HepG2 (cell line): ENCODE measurements around the gene ADGRF5. TPM values are rescaled to one million over a fixed set of nuclear protein-coding genes. Genes with fewer than 3 reads are reported as not detected.

ENCODE experiments used
- NFKBIZ ChIP-seq: IDR thresholded peaks from 2 replicates; pipeline ENCODE4 v1.6.1; 2018; ENCODE audit warnings: missing genetic modification reagents, missing compliant biosample characterization
- PCBP2 ChIP-seq: fragments of 200-400 bp; formaldehyde crosslinking; optimal IDR thresholded peaks from 2 replicates; pipeline ENCODE3; 2018; ENCODE audit warnings: low read length, low read depth; ENCODE audit not compliant: poor library complexity, severe bottlenecking
- SIN3A ChIP-seq: IDR thresholded peaks from 2 replicates; pipeline ENCODE4 v1.6.1; 2011; ENCODE audit warnings: low read depth, mild to moderate bottlenecking, control low read depth, low read length, borderline replicate concordance
- ZNF33B ChIP-seq: sonication (generic); formaldehyde crosslinking; IDR thresholded peaks from 2 replicates; pipeline ENCODE4 v1.5.1; 2020; ENCODE audit warnings: mild to moderate bottlenecking, missing genetic modification reagents
- polyA plus RNA-seq, 8 experiments: library from polyadenylated mRNA; depleted of rRNA in 3 of 8; stranded (reverse) in 7 of 8; unstranded in 1 of 8; fragments of >200 nt; fragmentation: Illumina TruSeq in 4 of 8; extraction: Trizol in 4 of 8; gene quantifications; 2 replicates each; pipeline versions ENCODE4 v1.2.1 to v1.2.3, GENCODE V29; 2011 to 2016; ENCODE audit warnings: low read depth in 4 of 8, missing spikeins in 1 of 8, mixed read lengths in 1 of 8; ENCODE audit not compliant: insufficient read depth in 1 of 8
- total RNA-seq, 5 experiments: library from RNA; depleted of rRNA; stranded (reverse); fragments of >200 nt; fragmentation: Illumina TruSeq; extraction: Trizol; gene quantifications; 2 replicates each; pipeline ENCODE4 v1.2.3, GENCODE V29; 2016; ENCODE audit warnings: low read depth in 1 of 5
- TF ChIP-seq, protein P1 (sequence below): sonication (generic); formaldehyde crosslinking; IDR thresholded peaks from 2 replicates; pipeline ENCODE4 v1.4.0; 2020; ENCODE audit warnings: mild to moderate bottlenecking, missing genetic modification reagents
- TF ChIP-seq, protein P2 (sequence below): sonication (generic); formaldehyde crosslinking; IDR thresholded peaks from 2 replicates; pipeline ENCODE4 v1.5.1; 2020; ENCODE audit warnings: missing genetic modification reagents, mild to moderate bottlenecking, borderline replicate concordance
- TF ChIP-seq, protein P3 (sequence below): sonication (generic); formaldehyde crosslinking; IDR thresholded peaks from 2 replicates; pipeline ENCODE4 v1.5.0; 2020; ENCODE audit warnings: mild to moderate bottlenecking, missing genetic modification reagents, borderline replicate concordance
- TF ChIP-seq, protein P4 (sequence below): fragments of 450-650 bp; IDR thresholded peaks from 2 replicates; pipeline ENCODE4 v1.6.1; 2017; ENCODE audit warnings: mild to moderate bottlenecking
- TF ChIP-seq, protein P5 (sequence below): sonication (generic); formaldehyde crosslinking; conservative IDR thresholded peaks from 2 replicates; pipeline ENCODE4 v1.4.0; 2020; ENCODE audit warnings: mild to moderate bottlenecking, missing genetic modification reagents, moderate library complexity

Gene ADGRF5
- total and polyA plus RNA-seq, 2 of the 13 experiments (the other 11 are each of a cell fraction or from before 2014, with no cell fraction given) = not detected

DNA sequence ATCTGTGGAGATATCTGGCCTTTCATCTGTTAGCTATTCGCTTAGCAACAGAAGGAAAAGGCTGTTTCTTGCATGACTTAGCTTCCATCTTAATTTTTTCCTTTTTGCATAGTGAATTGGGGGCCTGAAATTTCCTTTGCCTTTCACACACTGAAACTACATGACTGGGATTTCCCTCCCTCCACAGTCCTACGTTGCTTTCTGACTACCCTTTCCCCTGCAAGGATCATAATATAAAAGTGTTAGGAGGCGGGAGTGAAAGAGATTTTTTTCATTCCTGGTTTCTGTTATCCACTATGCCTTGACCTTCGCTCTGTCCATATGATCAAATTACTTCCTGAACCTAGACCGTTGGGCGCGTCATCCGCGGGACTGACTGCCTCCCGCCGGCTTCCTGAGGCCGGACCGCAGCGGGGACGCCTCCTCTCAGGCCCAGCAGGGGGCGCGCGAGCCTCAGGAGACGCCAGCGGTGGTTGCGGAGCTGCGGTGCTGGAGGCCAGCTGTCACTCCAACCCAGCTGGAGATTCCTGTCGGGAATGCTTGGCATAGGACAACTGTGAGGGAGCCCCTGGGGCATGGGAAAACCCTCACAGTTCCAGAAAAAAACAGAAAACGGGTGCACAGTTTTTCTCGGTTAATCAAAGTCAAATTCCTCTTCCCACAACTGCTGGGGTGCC, 72.9 kb downstream of the ADGRF5 start (continued):
- TF ChIP-seq, protein P1, sequence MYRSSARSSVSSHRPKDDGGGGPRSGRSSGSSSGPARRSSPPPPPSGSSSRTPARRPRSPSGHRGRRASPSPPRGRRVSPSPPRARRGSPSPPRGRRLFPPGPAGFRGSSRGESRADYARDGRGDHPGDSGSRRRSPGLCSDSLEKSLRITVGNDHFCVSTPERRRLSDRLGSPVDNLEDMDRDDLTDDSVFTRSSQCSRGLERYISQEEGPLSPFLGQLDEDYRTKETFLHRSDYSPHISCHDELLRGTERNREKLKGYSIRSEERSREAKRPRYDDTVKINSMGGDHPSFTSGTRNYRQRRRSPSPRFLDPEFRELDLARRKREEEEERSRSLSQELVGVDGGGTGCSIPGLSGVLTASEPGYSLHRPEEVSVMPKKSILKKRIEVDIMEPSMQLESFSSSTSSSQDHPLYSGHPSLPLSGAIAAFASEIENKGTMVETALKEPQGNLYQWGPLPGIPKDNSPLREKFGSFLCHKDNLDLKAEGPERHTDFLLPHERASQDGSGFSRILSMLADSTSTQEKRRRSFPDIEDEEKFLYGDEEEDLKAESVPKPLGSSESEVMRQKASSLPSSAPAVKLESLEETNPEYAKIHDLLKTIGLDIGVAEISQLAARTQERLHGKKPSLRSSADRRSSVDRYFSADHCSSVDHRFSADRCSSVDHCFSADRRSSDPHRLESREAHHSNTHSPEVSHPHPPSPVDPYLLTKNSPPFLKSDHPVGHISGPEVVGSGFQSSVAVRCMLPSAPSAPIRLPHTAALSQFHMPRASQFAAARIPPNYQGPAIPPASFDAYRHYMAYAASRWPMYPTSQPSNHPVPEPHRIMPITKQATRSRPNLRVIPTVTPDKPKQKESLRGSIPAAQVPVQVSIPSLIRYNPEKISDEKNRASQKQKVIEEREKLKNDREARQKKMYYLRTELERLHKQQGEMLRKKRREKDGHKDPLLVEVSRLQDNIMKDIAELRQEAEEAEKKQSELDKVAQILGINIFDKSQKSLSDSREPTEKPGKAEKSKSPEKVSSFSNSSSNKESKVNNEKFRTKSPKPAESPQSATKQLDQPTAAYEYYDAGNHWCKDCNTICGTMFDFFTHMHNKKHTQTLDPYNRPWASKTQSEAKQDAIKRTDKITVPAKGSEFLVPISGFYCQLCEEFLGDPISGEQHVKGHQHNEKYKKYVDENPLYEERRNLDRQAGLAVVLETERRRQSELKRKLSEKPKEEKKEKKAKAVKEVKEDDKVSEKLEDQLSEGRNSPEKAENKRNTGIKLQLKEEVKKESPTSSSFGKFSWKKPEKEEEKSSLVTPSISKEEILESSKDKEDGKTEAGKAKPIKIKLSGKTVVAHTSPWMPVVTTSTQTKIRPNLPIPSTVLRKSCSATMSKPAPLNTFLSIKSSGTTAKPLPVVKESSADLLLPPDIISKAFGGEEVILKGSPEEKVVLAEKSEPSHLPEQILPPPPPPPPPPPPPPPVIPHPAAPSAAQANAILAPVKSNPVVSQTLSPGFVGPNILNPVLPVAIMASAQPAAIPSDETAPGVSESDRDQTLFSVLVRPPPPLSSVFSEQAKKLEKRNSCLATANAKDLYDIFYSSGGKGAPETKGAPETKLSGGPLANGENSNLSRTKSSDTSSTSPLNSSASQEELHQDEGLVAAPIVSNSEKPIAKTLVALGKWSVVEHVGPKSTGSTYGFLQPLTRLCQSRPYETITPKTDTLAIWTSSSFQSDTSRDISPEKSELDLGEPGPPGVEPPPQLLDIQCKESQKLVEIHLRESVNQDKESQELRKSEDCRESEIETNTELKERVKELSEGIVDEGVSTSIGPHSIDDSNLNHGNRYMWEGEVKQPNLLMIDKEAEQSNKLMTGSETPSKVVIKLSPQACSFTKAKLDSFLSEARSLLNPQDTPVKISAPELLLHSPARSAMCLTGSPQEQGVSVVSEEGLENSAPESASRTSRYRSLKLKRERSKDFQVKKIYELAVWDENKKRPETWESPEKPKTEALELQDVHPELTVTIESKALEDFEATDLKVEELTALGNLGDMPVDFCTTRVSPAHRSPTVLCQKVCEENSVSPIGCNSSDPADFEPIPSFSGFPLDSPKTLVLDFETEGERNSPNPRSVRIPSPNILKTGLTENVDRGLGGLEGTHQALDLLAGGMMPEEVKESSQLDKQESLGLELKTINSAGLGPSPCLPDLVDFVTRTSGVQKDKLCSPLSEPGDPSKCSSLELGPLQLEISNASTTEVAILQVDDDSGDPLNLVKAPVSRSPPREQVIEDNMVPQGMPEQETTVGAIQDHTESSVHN (CRISPR knock-in tag) = no peak
- TF ChIP-seq, protein P2, sequence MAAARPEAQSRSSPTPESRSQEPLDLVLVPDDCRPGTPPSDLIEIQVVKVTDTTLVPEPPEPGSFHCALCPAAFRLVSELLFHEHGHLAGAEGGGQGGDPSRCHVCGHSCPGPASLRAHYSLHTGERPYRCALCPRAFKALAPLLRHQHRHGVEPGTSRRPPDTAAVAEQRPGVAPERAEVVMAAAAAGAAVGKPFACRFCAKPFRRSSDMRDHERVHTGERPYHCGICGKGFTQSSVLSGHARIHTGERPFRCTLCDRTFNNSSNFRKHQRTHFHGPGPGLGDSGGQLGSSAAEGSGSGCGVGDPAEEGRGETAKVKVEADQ = peak; percentile 52; the same call in 1 of the 2 replicates
- TF ChIP-seq SIN3A (no peak), ZNF33B (CRISPR knock-in tag) (no peak), PCBP2 (no peak), NFKBIZ (CRISPR knock-in tag) (0 out of 2 replicates have a peak, but pooled peaks have one; percentile 30)
- TF ChIP-seq, protein P3, sequence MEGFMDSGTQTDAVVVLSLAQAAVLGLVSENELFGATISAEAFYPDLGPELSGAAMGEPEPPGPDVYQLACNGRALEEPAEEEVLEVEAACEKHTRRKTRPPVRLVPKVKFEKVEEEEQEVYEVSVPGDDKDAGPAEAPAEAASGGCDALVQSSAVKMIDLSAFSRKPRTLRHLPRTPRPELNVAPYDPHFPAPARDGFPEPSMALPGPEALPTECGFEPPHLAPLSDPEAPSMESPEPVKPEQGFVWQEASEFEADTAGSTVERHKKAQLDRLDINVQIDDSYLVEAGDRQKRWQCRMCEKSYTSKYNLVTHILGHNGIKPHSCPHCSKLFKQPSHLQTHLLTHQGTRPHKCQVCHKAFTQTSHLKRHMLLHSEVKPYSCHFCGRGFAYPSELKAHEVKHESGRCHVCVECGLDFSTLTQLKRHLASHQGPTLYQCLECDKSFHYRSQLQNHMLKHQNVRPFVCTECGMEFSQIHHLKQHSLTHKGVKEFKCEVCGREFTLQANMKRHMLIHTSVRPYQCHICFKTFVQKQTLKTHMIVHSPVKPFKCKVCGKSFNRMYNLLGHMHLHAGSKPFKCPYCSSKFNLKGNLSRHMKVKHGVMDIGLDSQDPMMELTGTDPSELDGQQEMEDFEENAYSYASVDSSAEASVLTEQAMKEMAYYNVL (CRISPR knock-in tag) = peak; percentile 43; the same call in 1 of the 2 replicates
- TF ChIP-seq, protein P4, sequence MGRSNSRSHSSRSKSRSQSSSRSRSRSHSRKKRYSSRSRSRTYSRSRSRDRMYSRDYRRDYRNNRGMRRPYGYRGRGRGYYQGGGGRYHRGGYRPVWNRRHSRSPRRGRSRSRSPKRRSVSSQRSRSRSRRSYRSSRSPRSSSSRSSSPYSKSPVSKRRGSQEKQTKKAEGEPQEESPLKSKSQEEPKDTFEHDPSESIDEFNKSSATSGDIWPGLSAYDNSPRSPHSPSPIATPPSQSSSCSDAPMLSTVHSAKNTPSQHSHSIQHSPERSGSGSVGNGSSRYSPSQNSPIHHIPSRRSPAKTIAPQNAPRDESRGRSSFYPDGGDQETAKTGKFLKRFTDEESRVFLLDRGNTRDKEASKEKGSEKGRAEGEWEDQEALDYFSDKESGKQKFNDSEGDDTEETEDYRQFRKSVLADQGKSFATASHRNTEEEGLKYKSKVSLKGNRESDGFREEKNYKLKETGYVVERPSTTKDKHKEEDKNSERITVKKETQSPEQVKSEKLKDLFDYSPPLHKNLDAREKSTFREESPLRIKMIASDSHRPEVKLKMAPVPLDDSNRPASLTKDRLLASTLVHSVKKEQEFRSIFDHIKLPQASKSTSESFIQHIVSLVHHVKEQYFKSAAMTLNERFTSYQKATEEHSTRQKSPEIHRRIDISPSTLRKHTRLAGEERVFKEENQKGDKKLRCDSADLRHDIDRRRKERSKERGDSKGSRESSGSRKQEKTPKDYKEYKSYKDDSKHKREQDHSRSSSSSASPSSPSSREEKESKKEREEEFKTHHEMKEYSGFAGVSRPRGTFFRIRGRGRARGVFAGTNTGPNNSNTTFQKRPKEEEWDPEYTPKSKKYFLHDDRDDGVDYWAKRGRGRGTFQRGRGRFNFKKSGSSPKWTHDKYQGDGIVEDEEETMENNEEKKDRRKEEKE = no peak
- TF ChIP-seq, protein P5, sequence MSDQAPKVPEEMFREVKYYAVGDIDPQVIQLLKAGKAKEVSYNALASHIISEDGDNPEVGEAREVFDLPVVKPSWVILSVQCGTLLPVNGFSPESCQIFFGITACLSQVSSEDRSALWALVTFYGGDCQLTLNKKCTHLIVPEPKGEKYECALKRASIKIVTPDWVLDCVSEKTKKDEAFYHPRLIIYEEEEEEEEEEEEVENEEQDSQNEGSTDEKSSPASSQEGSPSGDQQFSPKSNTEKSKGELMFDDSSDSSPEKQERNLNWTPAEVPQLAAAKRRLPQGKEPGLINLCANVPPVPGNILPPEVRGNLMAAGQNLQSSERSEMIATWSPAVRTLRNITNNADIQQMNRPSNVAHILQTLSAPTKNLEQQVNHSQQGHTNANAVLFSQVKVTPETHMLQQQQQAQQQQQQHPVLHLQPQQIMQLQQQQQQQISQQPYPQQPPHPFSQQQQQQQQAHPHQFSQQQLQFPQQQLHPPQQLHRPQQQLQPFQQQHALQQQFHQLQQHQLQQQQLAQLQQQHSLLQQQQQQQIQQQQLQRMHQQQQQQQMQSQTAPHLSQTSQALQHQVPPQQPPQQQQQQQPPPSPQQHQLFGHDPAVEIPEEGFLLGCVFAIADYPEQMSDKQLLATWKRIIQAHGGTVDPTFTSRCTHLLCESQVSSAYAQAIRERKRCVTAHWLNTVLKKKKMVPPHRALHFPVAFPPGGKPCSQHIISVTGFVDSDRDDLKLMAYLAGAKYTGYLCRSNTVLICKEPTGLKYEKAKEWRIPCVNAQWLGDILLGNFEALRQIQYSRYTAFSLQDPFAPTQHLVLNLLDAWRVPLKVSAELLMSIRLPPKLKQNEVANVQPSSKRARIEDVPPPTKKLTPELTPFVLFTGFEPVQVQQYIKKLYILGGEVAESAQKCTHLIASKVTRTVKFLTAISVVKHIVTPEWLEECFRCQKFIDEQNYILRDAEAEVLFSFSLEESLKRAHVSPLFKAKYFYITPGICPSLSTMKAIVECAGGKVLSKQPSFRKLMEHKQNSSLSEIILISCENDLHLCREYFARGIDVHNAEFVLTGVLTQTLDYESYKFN = peak; percentile 45; the same call in 1 of the 2 replicates
